NCI-H146 (cell line): Measurements from ENCODE around the gene MAGEF1.

Experiments
- DNase-seq: peaks from one replicate; lab custom pipeline; 2025; lab: John Stamatoyannopoulos, UW

MAGEF1 gene

GRCh38 chr3:184690192-184690883 lies 21.5 kb downstream of the MAGEF1 start:
- DNase-seq: no peak

GRCh38 chr3:184688882-184689271 lies 23.0 kb downstream of the MAGEF1 start:
- no peak for DNase-seq

- DNase-seq: no peak
These were observed 23.5 kb downstream of the MAGEF1 start for GRCh38 chr3:184688251-184688881.

- DNase-seq: no peak
These were observed 24.4 kb downstream of the MAGEF1 start for GRCh38 chr3:184687363-184688015.

GRCh38 chr3:184685646-184686045 lies 26.2 kb downstream of the MAGEF1 start:
- no peak for DNase-seq

GRCh38 chr3:184685055-184685454 lies 26.8 kb downstream of the MAGEF1 start:
- no peak for DNase-seq

- DNase-seq: no peak
These were observed 27.8 kb downstream of the MAGEF1 start for GRCh38 chr3:184683900-184684560.

- no peak for DNase-seq
These were observed 28.6 kb downstream of the MAGEF1 start for GRCh38 chr3:184683234-184683633.

- DNase-seq: no peak
These were observed 29.2 kb downstream of the MAGEF1 start for GRCh38 chr3:184682671-184683070.

- DNase-seq: no peak
These were observed 31.2 kb downstream of the MAGEF1 start for GRCh38 chr3:184680385-184681345.

GRCh38 chr3:184679056-184679816 lies 32.6 kb downstream of the MAGEF1 start:
- DNase-seq: no peak

GRCh38 chr3:184678317-184679055 lies 33.4 kb downstream of the MAGEF1 start:
- no peak for DNase-seq

GRCh38 chr3:184677344-184678316 lies 34.2 kb downstream of the MAGEF1 start:
- no peak for DNase-seq

- no peak for DNase-seq
These were observed 34.9 kb downstream of the MAGEF1 start for GRCh38 chr3:184676927-184677326.

- DNase-seq: no peak
These were observed 37.2 kb downstream of the MAGEF1 start for GRCh38 chr3:184674626-184675025.

- peak; percentile 17 for DNase-seq
These were observed 38.6 kb downstream of the MAGEF1 start for GRCh38 chr3:184672977-184673870.

GRCh38 chr3:184672335-184672734 lies 39.5 kb downstream of the MAGEF1 start:
- DNase-seq: no peak

- no peak for DNase-seq
These were observed 41.7 kb downstream of the MAGEF1 start for GRCh38 chr3:184670091-184670602.
